Lower lobe of right lung (tissue), 2 donors: Measurements from ENCODE around the gene NOTCH1. TPM values are rescaled to one million over a fixed set of nuclear protein-coding genes. Genes with fewer than 3 reads are reported as not detected.
A peak's percentile ranks its signal among the peaks of the same experiment; 100 is the strongest.

Experiments
- ATAC-seq, 2 donors: fragments of 200-7000 bp; cut with Tn5 transposase; one replicate each; pipeline ENCODE4 v1.9.1; 2020 to 2022; ENCODE audit warnings: mild to moderate bottlenecking in 2 of 2, moderate library complexity in 2 of 2
- DNase-seq: peaks from one replicate; pipeline ENCODE4 v3.0.0-alpha.2; 2020
- H3K27ac ChIP-seq: fragments of 200-600 bp; one replicate; pipeline ENCODE4 v1.8.0; 2022
- H3K27me3 ChIP-seq: fragments of 200-600 bp; one replicate; pipeline ENCODE4 v1.8.0; 2022; ENCODE audit warnings: low read depth
- H3K36me3 ChIP-seq: fragments of 200-600 bp; one replicate; pipeline ENCODE4 v1.8.0; 2022; ENCODE audit warnings: mild to moderate bottlenecking
- H3K4me1 ChIP-seq: fragments of 200-600 bp; one replicate; pipeline ENCODE4 v1.8.0; 2022
- H3K4me3 ChIP-seq: fragments of 200-600 bp; one replicate; pipeline ENCODE4 v1.8.0; 2022; ENCODE audit warnings: mild to moderate bottlenecking
- H3K9me3 ChIP-seq: fragments of 200-600 bp; one replicate; pipeline ENCODE4 v1.8.0; 2022
- intact Hi-C: fragments of 100-400 bp; cut with DNase I; formaldehyde crosslinking; loops from one replicate; pipeline ENCODE4 v1.11.0; 2022
- total RNA-seq: library from RNA; stranded (reverse); fragmentation: NEBNext Ultra II Directional; extraction: Animal tissue kit (Norgen Biotek cat#: 25700); gene quantifications from one replicate; pipeline ENCODE4 v1.2.1, GENCODE V29; 2021
- TF ChIP-seq, protein P1 (sequence below): fragments of 200-600 bp; IDR thresholded peaks from one replicate; pipeline ENCODE4 v1.8.0; 2022; ENCODE audit warnings: antibody characterized with exemption, mild to moderate bottlenecking
- donor health status: DM: no; HTN: yes; CAD: no; lungs with severe emphysema.

NOTCH1 gene
- total RNA-seq, 1 donor from 2014 or later, result 91.4 TPM

GRCh38 chr9:136514022-136514714 lies 31.7 kb downstream of the NOTCH1 start:
- TF ChIP-seq, protein P1, sequence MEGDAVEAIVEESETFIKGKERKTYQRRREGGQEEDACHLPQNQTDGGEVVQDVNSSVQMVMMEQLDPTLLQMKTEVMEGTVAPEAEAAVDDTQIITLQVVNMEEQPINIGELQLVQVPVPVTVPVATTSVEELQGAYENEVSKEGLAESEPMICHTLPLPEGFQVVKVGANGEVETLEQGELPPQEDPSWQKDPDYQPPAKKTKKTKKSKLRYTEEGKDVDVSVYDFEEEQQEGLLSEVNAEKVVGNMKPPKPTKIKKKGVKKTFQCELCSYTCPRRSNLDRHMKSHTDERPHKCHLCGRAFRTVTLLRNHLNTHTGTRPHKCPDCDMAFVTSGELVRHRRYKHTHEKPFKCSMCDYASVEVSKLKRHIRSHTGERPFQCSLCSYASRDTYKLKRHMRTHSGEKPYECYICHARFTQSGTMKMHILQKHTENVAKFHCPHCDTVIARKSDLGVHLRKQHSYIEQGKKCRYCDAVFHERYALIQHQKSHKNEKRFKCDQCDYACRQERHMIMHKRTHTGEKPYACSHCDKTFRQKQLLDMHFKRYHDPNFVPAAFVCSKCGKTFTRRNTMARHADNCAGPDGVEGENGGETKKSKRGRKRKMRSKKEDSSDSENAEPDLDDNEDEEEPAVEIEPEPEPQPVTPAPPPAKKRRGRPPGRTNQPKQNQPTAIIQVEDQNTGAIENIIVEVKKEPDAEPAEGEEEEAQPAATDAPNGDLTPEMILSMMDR, result no peak
- H3K27ac ChIP-seq, result no peak overlapping the region
- no peaks in the 10 kb centered on the region for H3K27me3 ChIP-seq
- intact Hi-C loops, result no loop called here
- H3K4me3 ChIP-seq, result no peak overlapping the region
- ATAC-seq (no peak), DNase-seq (no peak)
- no peaks in the 10 kb centered on the region for H3K9me3 ChIP-seq
- H3K36me3 ChIP-seq, result peaks cover 100% of the 10 kb centered on the region
- peaks cover 50% of the 10 kb centered on the region for H3K4me1 ChIP-seq

GRCh38 chr9:136513191-136513590 lies 32.7 kb downstream of the NOTCH1 start:
- ATAC-seq (no peak), DNase-seq (no peak)
- Histone ChIP-seq H3K27ac (peak overlapping the region; percentile 89), H3K9me3 (no peaks in the 10 kb centered on the region), H3K4me3 (no peak overlapping the region), H3K4me1 (peaks cover 41% of the 10 kb centered on the region), H3K27me3 (no peaks in the 10 kb centered on the region), H3K36me3 (peaks cover 100% of the 10 kb centered on the region)
- intact Hi-C loops, result no loop called here
- TF ChIP-seq, protein P1, result no peak

- no peak for DNase-seq
These were observed 33.2 kb downstream of the NOTCH1 start for GRCh38 chr9:136512651-136513071.

GRCh38 chr9:136511670-136512592 lies 33.9 kb downstream of the NOTCH1 start:
- peaks cover 34% of the 10 kb centered on the region for H3K4me1 ChIP-seq
- peaks cover 100% of the 10 kb centered on the region for H3K36me3 ChIP-seq
- H3K9me3 ChIP-seq, result no peaks in the 10 kb centered on the region
- peak overlapping the region; percentile 4 for H3K4me3 ChIP-seq
- intact Hi-C loops, result no loop called here
- ATAC-seq (peak; percentile 46 to 47), DNase-seq (peak; percentile 72)
- no peaks in the 10 kb centered on the region for H3K27me3 ChIP-seq
- H3K27ac ChIP-seq, result peak overlapping the region; percentile 89
- TF ChIP-seq, protein P1, result no peak

More at GRCh38 chr9:136512651-136513071, 33.2 kb downstream of the NOTCH1 start:
- intact Hi-C loops, result no loop called here
- Histone ChIP-seq H3K27ac (peak overlapping the region; percentile 89), H3K36me3 (peaks cover 100% of the 10 kb centered on the region), H3K27me3 (no peaks in the 10 kb centered on the region), H3K4me1 (peaks cover 36% of the 10 kb centered on the region), H3K9me3 (no peaks in the 10 kb centered on the region), H3K4me3 (peak overlapping the region; percentile 4)
- TF ChIP-seq, protein P1, result no peak
- ATAC-seq, result peak; percentile 27 to 29

GRCh38 chr9:136511144-136511669 lies 34.6 kb downstream of the NOTCH1 start:
- TF ChIP-seq, protein P1, result no peak
- H3K36me3 ChIP-seq, result peaks cover 100% of the 10 kb centered on the region

More at GRCh38 chr9:136511144-136511669, 34.6 kb downstream of the NOTCH1 start:
- ATAC-seq (no peak), DNase-seq (no peak)
- no peak overlapping the region for H3K4me3 ChIP-seq
- intact Hi-C loops, result no loop called here
- peak overlapping the region; percentile 89 for H3K27ac ChIP-seq
- peaks cover 34% of the 10 kb centered on the region for H3K4me1 ChIP-seq
- no peaks in the 10 kb centered on the region for H3K27me3 ChIP-seq
- H3K9me3 ChIP-seq, result no peaks in the 10 kb centered on the region
